Nucleus accumbens (tissue), 56 donors: Measurements from ENCODE around the gene TMEM192.
"Not testable (repeated sequence)": the region's sequence is repeated elsewhere in the genome, so short reads cannot be mapped to it uniquely, and the experiment has no call there.

Experiments used
- DNase-seq, 56 donors: peaks; one replicate each; lab custom pipeline; 2025; lab: John Stamatoyannopoulos, UW

Gene TMEM192

GRCh38 chr4:165112368-165113121, at the start of gene TMEM192:
Gene TMEM192 (minus strand): TSS chr4:165112860. CDS start chr4:165112773, 87 bp downstream.
- DNase-seq: peak; percentile 63 to 97 (median 94)

GRCh38 chr4:165158762-165159161, 46.1 kb upstream of the TMEM192 start:
- DNase-seq: no peak

DNA sequence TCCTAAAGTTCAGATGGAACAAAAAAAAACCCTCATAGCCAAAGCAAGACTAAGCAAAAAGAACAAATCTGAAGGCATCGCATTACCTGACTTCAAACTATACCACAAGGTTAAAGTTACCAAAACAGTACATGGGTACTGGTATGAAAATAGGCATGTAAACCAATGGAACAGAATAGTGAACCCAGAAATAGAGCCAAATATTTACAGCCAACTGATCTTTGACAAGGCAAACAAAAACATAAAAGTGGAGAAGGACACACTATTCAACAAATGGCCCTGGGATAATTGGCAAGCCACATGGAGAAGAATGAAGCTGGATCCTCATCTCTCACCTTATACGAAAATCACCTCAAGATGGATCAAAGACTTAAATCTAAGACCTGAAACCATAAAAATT, 44.2 kb upstream of the TMEM192 start:
- DNase-seq: no peak

GRCh38 chr4:165154482-165154881, 41.8 kb upstream of the TMEM192 start:
- DNase-seq: no peak

GRCh38 chr4:165152527-165152926, 39.9 kb upstream of the TMEM192 start:
- no peak for DNase-seq

DNA sequence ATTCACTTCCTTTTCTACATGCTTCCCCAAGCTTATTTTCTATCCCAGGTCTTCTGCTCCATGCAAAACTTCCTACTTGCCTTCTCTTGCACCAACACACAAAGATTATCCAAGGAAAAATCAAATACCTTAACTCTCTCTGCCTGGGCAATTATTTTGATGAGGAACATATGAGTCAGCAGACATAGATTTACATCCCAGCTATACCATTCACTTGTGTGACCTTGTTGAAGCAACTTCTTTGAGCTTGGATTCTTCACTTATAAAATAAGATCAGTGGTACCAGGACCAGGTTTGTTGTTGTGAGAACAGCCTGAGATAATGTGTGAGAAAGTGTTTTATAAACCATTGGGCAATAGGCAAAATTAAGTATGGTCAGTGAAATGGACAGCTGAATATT, 39.1 kb upstream of the TMEM192 start:
- DNase-seq: no peak

- DNase-seq: no peak
These were observed 37.9 kb upstream of the TMEM192 start for GRCh38 chr4:165150545-165150944.

DNA sequence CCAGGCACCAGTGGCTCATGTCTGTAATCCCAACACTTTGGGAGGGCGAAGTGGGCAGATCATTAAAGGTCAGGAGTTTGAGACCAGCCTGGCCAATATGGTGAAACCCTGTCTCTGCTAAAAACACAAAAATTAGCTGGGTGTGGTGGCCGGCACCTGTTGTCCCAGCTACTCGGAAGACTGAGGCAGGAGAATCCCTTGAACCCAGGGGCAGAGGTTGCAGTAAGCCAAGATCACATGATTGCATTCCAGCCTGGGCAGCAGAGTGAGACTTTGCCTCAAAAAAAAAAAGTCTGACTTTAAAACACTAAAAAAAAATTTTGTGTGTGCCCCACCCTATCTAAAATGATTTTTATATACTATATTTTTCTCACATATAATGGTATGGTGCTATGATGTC, 26.2 kb upstream of the TMEM192 start:
- no peak for DNase-seq

DNA sequence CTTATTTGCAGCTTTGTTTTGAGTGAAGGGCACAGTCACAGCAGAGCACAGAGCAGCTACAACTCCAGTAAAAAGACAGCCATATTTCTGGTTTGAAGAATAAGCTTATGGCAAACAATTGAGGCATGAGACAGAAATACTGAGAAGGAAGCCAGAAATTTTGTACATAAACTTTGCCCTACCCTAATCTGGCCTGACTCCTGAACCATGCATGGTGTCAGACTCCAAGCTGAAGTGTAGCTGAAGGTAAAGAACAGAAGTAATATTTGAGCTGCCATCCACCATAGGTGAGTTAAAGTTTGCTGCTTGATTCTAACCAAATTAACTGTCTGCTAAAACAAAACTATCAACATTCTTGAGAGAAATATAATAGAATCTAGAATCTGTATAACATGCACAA, 24.5 kb upstream of the TMEM192 start:
- DNase-seq: no peak

GRCh38 chr4:165136529-165136928, 23.9 kb upstream of the TMEM192 start:
- DNase-seq: no peak

- no peak for DNase-seq
These were observed 20.5 kb upstream of the TMEM192 start for GRCh38 chr4:165133150-165133549.

GRCh38 chr4:165131247-165131832, 18.7 kb upstream of the TMEM192 start:
- DNase-seq: peak in 51 of 56 donors; percentile 1 to 91 (median 46)

- DNase-seq: no peak
These were observed 17.3 kb upstream of the TMEM192 start for GRCh38 chr4:165129924-165130323.

- not testable (repeated sequence) for DNase-seq
These were observed 13.3 kb upstream of the TMEM192 start for GRCh38 chr4:165125869-165126499.

DNA sequence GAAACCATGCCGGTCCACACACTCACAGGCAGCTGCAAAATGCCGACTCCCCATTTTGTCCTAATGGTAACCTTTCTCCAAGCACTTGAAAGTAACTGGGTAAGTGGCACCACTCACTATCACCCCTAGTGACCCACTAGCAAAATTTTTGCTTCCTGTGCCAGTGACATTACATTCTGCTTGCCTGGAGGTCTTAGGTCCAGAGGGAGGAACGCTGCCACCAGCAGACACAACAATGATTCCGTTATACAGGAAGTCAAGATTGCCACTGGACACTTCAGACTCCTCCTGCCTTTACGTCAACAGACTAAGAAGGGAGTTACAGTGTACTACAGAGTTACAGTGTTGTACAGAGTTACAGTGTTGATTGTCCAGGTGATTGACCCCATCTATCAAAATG, 11.8 kb upstream of the TMEM192 start:
- no peak for DNase-seq

GRCh38 chr4:165118256-165118909, 5.7 kb upstream of the TMEM192 start:
- no peak for DNase-seq

DNA sequence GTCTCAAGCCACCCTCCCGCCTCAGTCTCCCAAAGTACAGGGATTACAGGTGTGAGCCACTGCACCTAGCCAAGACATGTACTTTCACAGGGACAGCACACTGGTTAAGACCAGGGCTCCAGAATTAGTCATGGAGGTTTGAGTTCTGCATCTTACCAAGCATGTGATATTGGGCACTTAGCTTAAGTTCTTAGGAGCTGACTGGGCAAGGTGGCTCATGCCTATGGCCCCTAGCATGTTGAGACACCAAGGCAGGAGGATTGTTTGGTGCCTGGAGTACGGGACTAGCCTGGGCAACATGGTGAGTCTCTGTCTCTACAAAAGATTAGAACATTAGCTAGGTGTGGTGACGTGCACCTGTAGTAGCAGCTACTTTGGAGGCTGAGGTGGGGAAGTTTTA, 2.6 kb upstream of the TMEM192 start:
- no peak for DNase-seq

- no peak for DNase-seq
These were observed 723 bp downstream of the TMEM192 start for GRCh38 chr4:165111906-165112367.

DNA sequence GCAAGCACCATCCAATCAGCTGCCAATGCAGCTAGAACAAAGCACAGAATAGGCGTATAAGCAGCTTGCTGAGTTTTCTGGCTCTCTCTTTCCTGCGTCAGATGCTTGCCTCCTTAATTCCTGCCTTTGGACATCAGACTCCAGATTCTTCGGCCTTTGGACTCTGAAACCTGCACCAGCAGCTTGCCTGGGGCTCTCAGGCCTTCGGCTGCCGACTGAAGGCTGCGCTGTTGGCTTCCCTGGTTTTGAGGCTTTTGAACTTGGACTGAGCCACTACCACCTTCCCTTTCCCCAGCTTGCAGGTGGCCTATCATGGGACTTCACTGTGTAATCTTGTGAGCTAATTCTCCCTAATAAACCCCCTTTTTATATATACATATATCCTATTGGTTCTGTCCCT, 6.1 kb downstream of the TMEM192 start:
- no peak for DNase-seq

DNA sequence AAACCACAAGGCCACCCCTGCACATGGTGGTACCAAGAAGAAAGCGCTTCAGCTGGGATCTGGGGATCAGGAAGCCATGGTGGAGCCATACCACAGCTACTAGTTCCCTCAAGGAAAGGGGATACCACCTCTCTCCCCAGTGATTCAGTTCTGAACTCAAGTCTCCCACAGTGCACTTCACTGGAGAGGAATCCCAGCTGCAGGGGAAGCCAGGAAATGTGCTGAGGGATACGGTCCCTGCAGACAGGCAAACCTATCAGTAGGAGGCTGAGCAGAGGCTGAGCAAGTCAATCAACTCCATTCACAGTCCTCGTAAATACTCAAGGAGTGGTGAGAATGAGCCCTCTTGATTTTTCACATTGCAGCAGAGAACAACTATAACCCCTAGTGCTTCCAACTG, 11.0 kb downstream of the TMEM192 start:
- DNase-seq: peak in 3 of 56 donors; percentile 2 to 24 (median 2)

DNA sequence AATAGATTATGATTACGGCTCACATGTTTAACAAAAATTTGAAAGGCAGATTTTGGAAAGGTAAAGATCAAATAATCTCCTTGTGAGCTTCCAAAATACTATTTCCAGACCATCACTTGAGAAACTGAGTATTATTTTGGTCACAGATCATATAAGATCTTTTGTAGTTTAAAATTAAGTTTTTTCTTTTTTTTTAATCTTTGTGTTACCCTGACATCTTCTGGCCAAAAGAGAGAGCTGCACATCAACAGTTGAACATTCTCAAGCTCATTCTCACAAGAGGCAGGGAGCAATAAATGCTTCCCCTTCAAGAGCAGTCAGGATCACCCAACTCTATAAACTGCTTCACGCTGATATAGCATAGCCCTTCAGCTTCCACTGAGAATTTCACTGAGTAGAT, 15.9 kb downstream of the TMEM192 start:
- DNase-seq: no peak
